ENCODE measurements around the gene ALKBH3.

Gene ALKBH3

DNA sequence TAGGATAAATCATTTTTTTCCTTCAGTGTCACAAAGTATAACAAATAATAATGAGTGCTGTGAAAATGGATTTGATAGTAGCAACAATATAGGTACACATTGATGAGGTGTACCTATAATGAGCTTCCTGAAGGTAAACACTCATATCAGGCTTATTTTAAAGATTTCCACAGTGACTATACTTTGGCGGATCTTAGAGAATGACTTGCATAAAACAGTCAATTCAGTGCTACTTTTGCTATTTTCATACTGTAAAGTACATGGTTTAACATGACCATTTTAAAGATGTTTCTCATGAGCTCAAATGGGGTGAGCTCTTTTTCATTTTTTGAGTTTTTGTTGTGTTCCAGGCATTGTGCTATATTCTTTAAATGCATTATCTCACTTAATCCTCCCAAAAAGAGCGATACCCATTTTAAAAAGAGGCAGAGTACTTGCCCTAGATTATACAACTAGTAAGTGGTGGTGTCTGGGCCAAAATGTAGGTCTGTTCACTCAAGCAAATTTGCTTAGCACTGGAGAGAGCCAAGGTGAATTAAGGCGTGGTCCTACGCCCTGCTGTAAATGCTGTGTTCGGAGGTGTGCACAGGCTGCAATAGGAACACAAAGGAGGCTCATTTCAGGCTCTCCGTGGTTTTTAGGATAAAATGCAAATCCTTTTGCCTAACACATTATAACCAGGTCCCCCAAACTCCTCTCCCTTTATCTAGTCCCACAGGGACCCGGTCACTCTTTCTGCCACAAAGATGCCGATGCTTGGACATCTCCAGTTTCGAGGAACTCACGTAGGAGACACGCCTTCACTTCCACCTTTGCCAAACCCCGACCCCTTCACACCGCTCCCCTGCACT is 617 bp upstream of the ALKBH3 start:
- peak overlapping the region in 1 of 2 donors; percentile 13 for H3K27ac ChIP-seq (ENCODE audit: low read depth in 2 of 2, low read length in 2 of 2)
- peaks cover 7 to 17% of the 10 kb centered on the region in 2 donors for H3K36me3 ChIP-seq (ENCODE audit: control insufficient read depth in 2 of 2, insufficient read depth in 2 of 2, low read length in 2 of 2)
- H3K9ac ChIP-seq (ENCODE audit: low read depth in 1 of 2, low read length in 2 of 2) = peak overlapping the region; percentile 48 to 83
- peak overlapping the region; percentile 75 to 99 for H3K4me3 ChIP-seq (ENCODE audit: low read length in 2 of 2)
- no peaks in the 10 kb centered on the region for H3K9me3 ChIP-seq (ENCODE audit: control insufficient read depth in 2 of 2, low read length in 2 of 2)
- H3K27me3 ChIP-seq (ENCODE audit: control insufficient read depth in 2 of 2, insufficient read depth in 2 of 2, low read length in 2 of 2) = peaks cover 6 to 11% of the 10 kb centered on the region in 2 donors
- H3K4me1 ChIP-seq (ENCODE audit: control insufficient read depth in 2 of 2, insufficient read depth in 2 of 2, low read length in 2 of 2) = peaks cover 10 to 13% of the 10 kb centered on the region in 2 donors

DNA sequence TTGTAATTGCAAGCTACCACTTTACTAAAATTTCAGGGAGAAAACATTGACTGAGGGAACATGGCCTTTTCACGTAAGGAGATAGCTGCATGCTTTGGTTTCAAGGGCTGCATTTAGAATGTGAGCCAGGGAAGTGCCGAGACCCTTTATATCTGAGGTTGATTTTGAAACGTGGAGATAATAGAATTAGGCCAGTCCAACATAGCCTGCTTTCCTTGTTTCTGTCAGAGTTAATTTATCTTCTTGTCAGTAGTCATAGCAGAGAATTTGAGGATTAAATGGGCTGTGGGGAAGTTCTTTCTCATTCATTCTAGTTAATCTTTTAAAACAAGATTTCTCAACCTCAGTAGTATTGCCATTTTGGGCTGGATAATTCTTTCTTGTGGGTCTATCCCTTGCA is 12.2 kb downstream of the ALKBH3 start:
- Histone ChIP-seq H3K4me1 (ENCODE audit: control insufficient read depth in 2 of 2, insufficient read depth in 2 of 2, low read length in 2 of 2) (no peaks in the 10 kb centered on the region), H3K9ac (ENCODE audit: low read depth in 1 of 2, low read length in 2 of 2) (no peak overlapping the region), H3K27me3 (ENCODE audit: control insufficient read depth in 2 of 2, insufficient read depth in 2 of 2, low read length in 2 of 2) (no peaks in the 10 kb centered on the region), H3K36me3 (ENCODE audit: control insufficient read depth in 2 of 2, insufficient read depth in 2 of 2, low read length in 2 of 2) (peaks cover 55 to 69% of the 10 kb centered on the region in 2 donors), H3K27ac (ENCODE audit: low read depth in 2 of 2, low read length in 2 of 2) (no peak overlapping the region), H3K4me3 (ENCODE audit: low read length in 2 of 2) (no peak overlapping the region), H3K9me3 (ENCODE audit: control insufficient read depth in 2 of 2, low read length in 2 of 2) (no peaks in the 10 kb centered on the region)

GRCh38 chr11:43894546-43894945 is 13.9 kb downstream of the ALKBH3 start:
- H3K9me3 ChIP-seq (ENCODE audit: control insufficient read depth in 2 of 2, low read length in 2 of 2) = no peaks in the 10 kb centered on the region
- H3K4me1 ChIP-seq (ENCODE audit: control insufficient read depth in 2 of 2, insufficient read depth in 2 of 2, low read length in 2 of 2) = no peaks in the 10 kb centered on the region
- peaks cover 64 to 82% of the 10 kb centered on the region in 2 donors for H3K36me3 ChIP-seq (ENCODE audit: control insufficient read depth in 2 of 2, insufficient read depth in 2 of 2, low read length in 2 of 2)
- H3K4me3 ChIP-seq (ENCODE audit: low read length in 2 of 2) = no peak overlapping the region
- no peak overlapping the region for H3K27ac ChIP-seq (ENCODE audit: low read depth in 2 of 2, low read length in 2 of 2)
- no peak overlapping the region for H3K9ac ChIP-seq (ENCODE audit: low read depth in 1 of 2, low read length in 2 of 2)
- H3K27me3 ChIP-seq (ENCODE audit: control insufficient read depth in 2 of 2, insufficient read depth in 2 of 2, low read length in 2 of 2) = no peaks in the 10 kb centered on the region

- H3K9ac ChIP-seq (ENCODE audit: low read depth in 1 of 2, low read length in 2 of 2) = no peak overlapping the region
- H3K4me3 ChIP-seq (ENCODE audit: low read length in 2 of 2) = no peak overlapping the region
- no peaks in the 10 kb centered on the region for H3K27me3 ChIP-seq (ENCODE audit: control insufficient read depth in 2 of 2, insufficient read depth in 2 of 2, low read length in 2 of 2)
- no peaks in the 10 kb centered on the region for H3K9me3 ChIP-seq (ENCODE audit: control insufficient read depth in 2 of 2, low read length in 2 of 2)
- H3K4me1 ChIP-seq (ENCODE audit: control insufficient read depth in 2 of 2, insufficient read depth in 2 of 2, low read length in 2 of 2) = no peaks in the 10 kb centered on the region
- peaks cover 59 to 78% of the 10 kb centered on the region in 2 donors for H3K36me3 ChIP-seq (ENCODE audit: control insufficient read depth in 2 of 2, insufficient read depth in 2 of 2, low read length in 2 of 2)
- H3K27ac ChIP-seq (ENCODE audit: low read depth in 2 of 2, low read length in 2 of 2) = no peak overlapping the region
Measured at GRCh38 chr11:43895601-43896000, 15.0 kb downstream of the ALKBH3 start.

GRCh38 chr11:43898574-43898973 is 17.9 kb downstream of the ALKBH3 start:
- no peaks in the 10 kb centered on the region for H3K4me1 ChIP-seq (ENCODE audit: control insufficient read depth in 2 of 2, insufficient read depth in 2 of 2, low read length in 2 of 2)
- no peak overlapping the region for H3K9ac ChIP-seq (ENCODE audit: low read depth in 1 of 2, low read length in 2 of 2)
- H3K27me3 ChIP-seq (ENCODE audit: control insufficient read depth in 2 of 2, insufficient read depth in 2 of 2, low read length in 2 of 2) = no peaks in the 10 kb centered on the region
- peaks cover 52 to 71% of the 10 kb centered on the region in 2 donors for H3K36me3 ChIP-seq (ENCODE audit: control insufficient read depth in 2 of 2, insufficient read depth in 2 of 2, low read length in 2 of 2)
- no peak overlapping the region for H3K4me3 ChIP-seq (ENCODE audit: low read length in 2 of 2)
- H3K9me3 ChIP-seq (ENCODE audit: control insufficient read depth in 2 of 2, low read length in 2 of 2) = no peaks in the 10 kb centered on the region
- H3K27ac ChIP-seq (ENCODE audit: low read depth in 2 of 2, low read length in 2 of 2) = no peak overlapping the region

GRCh38 chr11:43899094-43899493 is 18.5 kb downstream of the ALKBH3 start:
- no peak overlapping the region for H3K27ac ChIP-seq (ENCODE audit: low read depth in 2 of 2, low read length in 2 of 2)
- H3K36me3 ChIP-seq (ENCODE audit: control insufficient read depth in 2 of 2, insufficient read depth in 2 of 2, low read length in 2 of 2) = peaks cover 52 to 71% of the 10 kb centered on the region in 2 donors
- no peak overlapping the region for H3K4me3 ChIP-seq (ENCODE audit: low read length in 2 of 2)
- no peak overlapping the region for H3K9ac ChIP-seq (ENCODE audit: low read depth in 1 of 2, low read length in 2 of 2)
- no peaks in the 10 kb centered on the region for H3K27me3 ChIP-seq (ENCODE audit: control insufficient read depth in 2 of 2, insufficient read depth in 2 of 2, low read length in 2 of 2)
- H3K4me1 ChIP-seq (ENCODE audit: control insufficient read depth in 2 of 2, insufficient read depth in 2 of 2, low read length in 2 of 2) = no peaks in the 10 kb centered on the region
- H3K9me3 ChIP-seq (ENCODE audit: control insufficient read depth in 2 of 2, low read length in 2 of 2) = no peaks in the 10 kb centered on the region

GRCh38 chr11:43901551-43901950 is 20.9 kb downstream of the ALKBH3 start:
- H3K4me1 ChIP-seq (ENCODE audit: control insufficient read depth in 2 of 2, insufficient read depth in 2 of 2, low read length in 2 of 2) = no peaks in the 10 kb centered on the region
- no peak overlapping the region for H3K4me3 ChIP-seq (ENCODE audit: low read length in 2 of 2)
- H3K27ac ChIP-seq (ENCODE audit: low read depth in 2 of 2, low read length in 2 of 2) = no peak overlapping the region
- H3K27me3 ChIP-seq (ENCODE audit: control insufficient read depth in 2 of 2, insufficient read depth in 2 of 2, low read length in 2 of 2) = no peaks in the 10 kb centered on the region
- H3K9ac ChIP-seq (ENCODE audit: low read depth in 1 of 2, low read length in 2 of 2) = no peak overlapping the region
- H3K36me3 ChIP-seq (ENCODE audit: control insufficient read depth in 2 of 2, insufficient read depth in 2 of 2, low read length in 2 of 2) = peaks cover 46 to 53% of the 10 kb centered on the region in 2 donors
- H3K9me3 ChIP-seq (ENCODE audit: control insufficient read depth in 2 of 2, low read length in 2 of 2) = no peaks in the 10 kb centered on the region

GRCh38 chr11:43903078-43903477 is 22.4 kb downstream of the ALKBH3 start:
- Histone ChIP-seq H3K4me3 (ENCODE audit: low read length in 2 of 2) (no peak overlapping the region), H3K27ac (ENCODE audit: low read depth in 2 of 2, low read length in 2 of 2) (no peak overlapping the region), H3K9ac (ENCODE audit: low read depth in 1 of 2, low read length in 2 of 2) (no peak overlapping the region), H3K27me3 (ENCODE audit: control insufficient read depth in 2 of 2, insufficient read depth in 2 of 2, low read length in 2 of 2) (no peaks in the 10 kb centered on the region), H3K9me3 (ENCODE audit: control insufficient read depth in 2 of 2, low read length in 2 of 2) (no peaks in the 10 kb centered on the region), H3K4me1 (ENCODE audit: control insufficient read depth in 2 of 2, insufficient read depth in 2 of 2, low read length in 2 of 2) (no peaks in the 10 kb centered on the region), H3K36me3 (ENCODE audit: control insufficient read depth in 2 of 2, insufficient read depth in 2 of 2, low read length in 2 of 2) (peaks cover 35 to 39% of the 10 kb centered on the region in 2 donors)

DNA sequence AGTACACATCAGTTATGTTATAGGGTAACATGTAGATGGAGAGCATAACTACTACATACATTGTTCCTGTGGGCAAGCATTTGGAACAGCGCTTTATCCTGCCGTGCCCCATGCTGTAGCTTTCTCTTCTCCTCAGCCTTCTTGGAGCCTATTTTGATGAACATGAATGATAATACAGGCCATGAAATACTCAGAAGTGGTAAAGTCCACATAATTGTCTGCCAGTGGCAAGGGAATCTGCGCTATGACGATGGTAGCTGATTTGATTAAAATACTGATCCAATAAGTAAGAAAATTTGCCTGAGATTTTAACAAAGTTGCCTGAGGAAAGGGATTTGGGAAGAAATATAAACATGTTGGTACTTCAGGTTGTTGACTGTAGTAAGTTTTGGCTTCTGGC is 23.3 kb downstream of the ALKBH3 start:
- no peaks in the 10 kb centered on the region for H3K9me3 ChIP-seq (ENCODE audit: control insufficient read depth in 2 of 2, low read length in 2 of 2)
- H3K36me3 ChIP-seq (ENCODE audit: control insufficient read depth in 2 of 2, insufficient read depth in 2 of 2, low read length in 2 of 2) = peaks cover 26 to 36% of the 10 kb centered on the region in 2 donors
- no peaks in the 10 kb centered on the region for H3K27me3 ChIP-seq (ENCODE audit: control insufficient read depth in 2 of 2, insufficient read depth in 2 of 2, low read length in 2 of 2)
- H3K9ac ChIP-seq (ENCODE audit: low read depth in 1 of 2, low read length in 2 of 2) = no peak overlapping the region
- H3K4me3 ChIP-seq (ENCODE audit: low read length in 2 of 2) = no peak overlapping the region
- H3K27ac ChIP-seq (ENCODE audit: low read depth in 2 of 2, low read length in 2 of 2) = no peak overlapping the region
- H3K4me1 ChIP-seq (ENCODE audit: control insufficient read depth in 2 of 2, insufficient read depth in 2 of 2, low read length in 2 of 2) = no peaks in the 10 kb centered on the region

GRCh38 chr11:43904742-43905535 is 24.3 kb downstream of the ALKBH3 start:
- Histone ChIP-seq H3K27me3 (ENCODE audit: control insufficient read depth in 2 of 2, insufficient read depth in 2 of 2, low read length in 2 of 2) (no peaks in the 10 kb centered on the region), H3K9ac (ENCODE audit: low read depth in 1 of 2, low read length in 2 of 2) (no peak overlapping the region), H3K4me1 (ENCODE audit: control insufficient read depth in 2 of 2, insufficient read depth in 2 of 2, low read length in 2 of 2) (no peaks in the 10 kb centered on the region), H3K27ac (ENCODE audit: low read depth in 2 of 2, low read length in 2 of 2) (peak overlapping the region; percentile 46 to 59), H3K9me3 (ENCODE audit: control insufficient read depth in 2 of 2, low read length in 2 of 2) (no peaks in the 10 kb centered on the region), H3K4me3 (ENCODE audit: low read length in 2 of 2) (no peak overlapping the region), H3K36me3 (ENCODE audit: control insufficient read depth in 2 of 2, insufficient read depth in 2 of 2, low read length in 2 of 2) (peaks cover 25 to 36% of the 10 kb centered on the region in 2 donors)

Data from mucosa of rectum (tissue), 2 donors.